ENCODE data around the gene ETHE1.

ETHE1 gene

GRCh38 chr19:43463381-43464133, 63.4 kb downstream of the ETHE1 start:
- peak; percentile 99 for DNase-seq

GRCh38 chr19:43462785-43463380, 64.1 kb downstream of the ETHE1 start:
- DNase-seq = no peak

GRCh38 chr19:43462383-43462782, 64.6 kb downstream of the ETHE1 start:
- no peak for DNase-seq

- DNase-seq = no peak
These were observed 65.7 kb downstream of the ETHE1 start for GRCh38 chr19:43461303-43461702.

GRCh38 chr19:43460362-43461016, 66.5 kb downstream of the ETHE1 start:
- no peak for DNase-seq

- no peak for DNase-seq
These were observed 69.2 kb downstream of the ETHE1 start for GRCh38 chr19:43457809-43458208.
